Limb (tissue), 2 donors: ENCODE data around the gene DTNBP1.
"Not testable (repeated sequence)": the region's sequence is repeated elsewhere in the genome, so short reads cannot be mapped to it uniquely, and the experiment has no call there.

Experiments used
- DNase-seq, 2 donors: peaks; one replicate each; pipeline ENCODE4 v3.0.0-alpha.2; 2016; ENCODE audit errors: extremely low spot score in 2 of 2

The DTNBP1 gene

GRCh38 chr6:15668918-15669317 is 6.1 kb upstream of the DTNBP1 start:
- DNase-seq: no peak

- DNase-seq: not testable (repeated sequence)
Measured at GRCh38 chr6:15666896-15667295, 4.1 kb upstream of the DTNBP1 start.

GRCh38 chr6:15665237-15665636 is 2.4 kb upstream of the DTNBP1 start:
- no peak for DNase-seq

- no peak for DNase-seq
Measured at GRCh38 chr6:15663130-15663871, 473 bp upstream of the DTNBP1 start.

- DNase-seq: no peak
Measured at GRCh38 chr6:15661853-15662325, 939 bp downstream of the DTNBP1 start.

- DNase-seq: no peak
Measured at GRCh38 chr6:15659181-15659580, 3.6 kb downstream of the DTNBP1 start.

GRCh38 chr6:15658181-15658744 is 4.6 kb downstream of the DTNBP1 start:
- no peak for DNase-seq

- no peak for DNase-seq
Measured at GRCh38 chr6:15657290-15657689, 5.5 kb downstream of the DTNBP1 start.

- DNase-seq: no peak
Measured at GRCh38 chr6:15656145-15656544, 6.7 kb downstream of the DTNBP1 start.

- DNase-seq: no peak
Measured at GRCh38 chr6:15654250-15654649, 8.6 kb downstream of the DTNBP1 start.

GRCh38 chr6:15653581-15653980 is 9.2 kb downstream of the DTNBP1 start:
- no peak for DNase-seq

- DNase-seq: not testable (repeated sequence)
Measured at GRCh38 chr6:15650004-15650559, 12.7 kb downstream of the DTNBP1 start.

- DNase-seq: no peak
Measured at GRCh38 chr6:15644904-15645303, 17.9 kb downstream of the DTNBP1 start.

- no peak for DNase-seq
Measured at GRCh38 chr6:15643542-15643941, 19.3 kb downstream of the DTNBP1 start.

- no peak for DNase-seq
Measured at GRCh38 chr6:15642276-15642675, 20.6 kb downstream of the DTNBP1 start.

GRCh38 chr6:15638373-15638772 is 24.5 kb downstream of the DTNBP1 start:
- DNase-seq: no peak

GRCh38 chr6:15631432-15631831 is 31.4 kb downstream of the DTNBP1 start:
- no peak for DNase-seq

GRCh38 chr6:15630202-15630601 is 32.6 kb downstream of the DTNBP1 start:
- no peak for DNase-seq

GRCh38 chr6:15629487-15629886 is 33.3 kb downstream of the DTNBP1 start:
- DNase-seq: no peak

GRCh38 chr6:15628499-15629131 is 34.2 kb downstream of the DTNBP1 start:
- DNase-seq: no peak

- DNase-seq: no peak
Measured at GRCh38 chr6:15627821-15628220, 35.0 kb downstream of the DTNBP1 start.

GRCh38 chr6:15626878-15627674 is 35.8 kb downstream of the DTNBP1 start:
- no peak for DNase-seq
